ENCODE measurements around the gene RASGRF2.
A peak's percentile ranks its signal among the peaks of the same experiment; 100 is the strongest.

Gene RASGRF2

GRCh38 chr5:81162501-81162900, 202.3 kb downstream of the RASGRF2 start:
- no peak for DNase-seq (ENCODE audit: low read depth)
- no peak overlapping the region for H3K4me3 ChIP-seq (ENCODE audit: control insufficient read depth, low read depth, low read length)
- no peak for TF ChIP-seq CTCF (IDR thresholded peaks at IDR 0.05; ENCODE audit: control insufficient read depth, insufficient read depth, low read depth, low read length, missing control alignments)

- TF ChIP-seq CTCF (IDR thresholded peaks at IDR 0.05; ENCODE audit: control insufficient read depth, insufficient read depth, low read depth, low read length, missing control alignments), result no peak
- H3K4me3 ChIP-seq (ENCODE audit: control insufficient read depth, low read depth, low read length), result no peak overlapping the region
- no peak for DNase-seq (ENCODE audit: low read depth)
Observed at GRCh38 chr5:81163651-81164050, 203.5 kb downstream of the RASGRF2 start.

- no peak for TF ChIP-seq CTCF (IDR thresholded peaks at IDR 0.05; ENCODE audit: control insufficient read depth, insufficient read depth, low read depth, low read length, missing control alignments)
- no peak for DNase-seq (ENCODE audit: low read depth)
- no peak overlapping the region for H3K4me3 ChIP-seq (ENCODE audit: control insufficient read depth, low read depth, low read length)
Observed at GRCh38 chr5:81164476-81164875, 204.3 kb downstream of the RASGRF2 start.

- TF ChIP-seq CTCF (IDR thresholded peaks at IDR 0.05; ENCODE audit: control insufficient read depth, insufficient read depth, low read depth, low read length, missing control alignments), result no peak
- DNase-seq (ENCODE audit: low read depth), result no peak
- H3K4me3 ChIP-seq (ENCODE audit: control insufficient read depth, low read depth, low read length), result no peak overlapping the region
Observed at GRCh38 chr5:81164936-81165335, 204.8 kb downstream of the RASGRF2 start.

- no peak overlapping the region for H3K4me3 ChIP-seq (ENCODE audit: control insufficient read depth, low read depth, low read length)
- TF ChIP-seq CTCF (IDR thresholded peaks at IDR 0.05; ENCODE audit: control insufficient read depth, insufficient read depth, low read depth, low read length, missing control alignments), result peak; percentile 82
- no peak for DNase-seq (ENCODE audit: low read depth)
Observed at GRCh38 chr5:81165493-81166119, 205.4 kb downstream of the RASGRF2 start.

GRCh38 chr5:81166430-81166829, 206.3 kb downstream of the RASGRF2 start:
- DNase-seq (ENCODE audit: low read depth), result no peak
- no peak for TF ChIP-seq CTCF (IDR thresholded peaks at IDR 0.05; ENCODE audit: control insufficient read depth, insufficient read depth, low read depth, low read length, missing control alignments)

GRCh38 chr5:81167078-81167477, 206.9 kb downstream of the RASGRF2 start:
- TF ChIP-seq CTCF (IDR thresholded peaks at IDR 0.05; ENCODE audit: control insufficient read depth, insufficient read depth, low read depth, low read length, missing control alignments), result no peak
- H3K4me3 ChIP-seq (ENCODE audit: control insufficient read depth, low read depth, low read length), result no peak overlapping the region
- no peak for DNase-seq (ENCODE audit: low read depth)

More at GRCh38 chr5:81166430-81166829, 206.3 kb downstream of the RASGRF2 start:
- no peak overlapping the region for H3K4me3 ChIP-seq (ENCODE audit: control insufficient read depth, low read depth, low read length)
